ENCODE data around the gene C1D. TPM values are rescaled to one million over a fixed set of nuclear protein-coding genes. Genes with fewer than 3 reads are reported as not detected.

Gene C1D
- total RNA-seq: 32.3 and 45.6 TPM in 2 replicates

GRCh38 chr2:68062680-68063387, at the start of gene C1D:
Gene C1D, minus strand, starts transcription at chr2:68063004. Its CDS starts 15,694 bp downstream, at chr2:68047310.

Other genes starting within 250 kb of the C1D start
- 21.8 and 29.2 TPM in 2 replicates for gene PNO1, start 94.9 kb upstream of the C1D start, total RNA-seq
- gene PPP3R1, start 189.5 kb upstream of the C1D start, total RNA-seq: 20.1 and 23.7 TPM in 2 replicates